NB4 (cell line): ENCODE data around the gene KRTAP5-2.

Experiments used
- DNase-seq: peaks from one replicate; pipeline ENCODE4 v3.0.0; 2010; ENCODE audit warnings: low read depth
- H3K4me3 ChIP-seq: one replicate; pipeline ENCODE4 v1.5.1; 2011; ENCODE audit warnings: mild to moderate bottlenecking, low read depth, low read length, moderate library complexity
- MYC ChIP-seq: IDR thresholded peaks from 2 replicates; pipeline ENCODE4 v1.6.1; 2011; ENCODE audit warnings: low read depth, low read length
- POLR2A ChIP-seq: IDR thresholded peaks from 2 replicates; pipeline ENCODE4 v1.6.1; 2011; ENCODE audit warnings: mild to moderate bottlenecking; ENCODE audit not compliant: insufficient read length; ENCODE audit errors: extremely low read depth
- TF ChIP-seq, protein P1 (sequence below): IDR thresholded peaks from 2 replicates; pipeline ENCODE4 v1.6.1; 2011; ENCODE audit warnings: low read depth, low read length
- TF ChIP-seq, protein P2 (sequence below): IDR thresholded peaks from one replicate; pipeline ENCODE4 v1.5.1; 2012; ENCODE audit warnings: low read depth, low read length

KRTAP5-2 gene

DNA sequence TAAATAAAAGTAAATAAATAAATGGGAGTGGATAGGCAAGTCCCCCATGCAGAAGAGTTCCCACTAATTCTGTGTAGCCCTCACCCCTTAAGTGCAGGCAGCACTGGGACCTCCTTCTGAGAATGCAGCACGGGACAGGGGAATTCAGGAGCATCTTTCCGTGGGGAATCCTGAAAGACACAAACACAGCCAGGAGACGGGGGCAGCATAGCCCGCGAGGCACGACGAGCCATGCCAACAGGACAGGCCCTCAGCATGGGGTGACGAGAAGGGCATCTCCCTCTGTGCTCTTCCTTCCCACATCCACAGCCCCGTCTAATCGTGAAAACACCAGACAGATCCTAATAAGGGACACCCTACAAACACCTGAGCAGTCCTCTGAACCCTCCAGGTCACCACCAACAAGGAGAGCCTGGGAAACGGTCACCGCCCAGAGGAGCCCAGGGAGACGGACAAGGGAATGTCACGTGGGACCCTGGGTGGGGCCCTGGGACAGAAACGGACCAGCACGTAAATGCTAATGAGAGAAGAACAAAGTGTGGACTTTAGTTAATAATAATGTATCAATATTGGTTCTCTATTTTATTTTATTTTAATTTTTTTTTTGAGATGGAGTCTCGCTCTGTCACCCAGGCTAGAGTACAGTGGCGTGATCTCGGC is 38.3 kb upstream of the KRTAP5-2 start:
- no peak for TF ChIP-seq POLR2A
- TF ChIP-seq, protein P1, sequence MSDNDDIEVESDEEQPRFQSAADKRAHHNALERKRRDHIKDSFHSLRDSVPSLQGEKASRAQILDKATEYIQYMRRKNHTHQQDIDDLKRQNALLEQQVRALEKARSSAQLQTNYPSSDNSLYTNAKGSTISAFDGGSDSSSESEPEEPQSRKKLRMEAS = no peak
- TF ChIP-seq, protein P2, sequence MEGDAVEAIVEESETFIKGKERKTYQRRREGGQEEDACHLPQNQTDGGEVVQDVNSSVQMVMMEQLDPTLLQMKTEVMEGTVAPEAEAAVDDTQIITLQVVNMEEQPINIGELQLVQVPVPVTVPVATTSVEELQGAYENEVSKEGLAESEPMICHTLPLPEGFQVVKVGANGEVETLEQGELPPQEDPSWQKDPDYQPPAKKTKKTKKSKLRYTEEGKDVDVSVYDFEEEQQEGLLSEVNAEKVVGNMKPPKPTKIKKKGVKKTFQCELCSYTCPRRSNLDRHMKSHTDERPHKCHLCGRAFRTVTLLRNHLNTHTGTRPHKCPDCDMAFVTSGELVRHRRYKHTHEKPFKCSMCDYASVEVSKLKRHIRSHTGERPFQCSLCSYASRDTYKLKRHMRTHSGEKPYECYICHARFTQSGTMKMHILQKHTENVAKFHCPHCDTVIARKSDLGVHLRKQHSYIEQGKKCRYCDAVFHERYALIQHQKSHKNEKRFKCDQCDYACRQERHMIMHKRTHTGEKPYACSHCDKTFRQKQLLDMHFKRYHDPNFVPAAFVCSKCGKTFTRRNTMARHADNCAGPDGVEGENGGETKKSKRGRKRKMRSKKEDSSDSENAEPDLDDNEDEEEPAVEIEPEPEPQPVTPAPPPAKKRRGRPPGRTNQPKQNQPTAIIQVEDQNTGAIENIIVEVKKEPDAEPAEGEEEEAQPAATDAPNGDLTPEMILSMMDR = no peak
- no peak for TF ChIP-seq MYC

DNA sequence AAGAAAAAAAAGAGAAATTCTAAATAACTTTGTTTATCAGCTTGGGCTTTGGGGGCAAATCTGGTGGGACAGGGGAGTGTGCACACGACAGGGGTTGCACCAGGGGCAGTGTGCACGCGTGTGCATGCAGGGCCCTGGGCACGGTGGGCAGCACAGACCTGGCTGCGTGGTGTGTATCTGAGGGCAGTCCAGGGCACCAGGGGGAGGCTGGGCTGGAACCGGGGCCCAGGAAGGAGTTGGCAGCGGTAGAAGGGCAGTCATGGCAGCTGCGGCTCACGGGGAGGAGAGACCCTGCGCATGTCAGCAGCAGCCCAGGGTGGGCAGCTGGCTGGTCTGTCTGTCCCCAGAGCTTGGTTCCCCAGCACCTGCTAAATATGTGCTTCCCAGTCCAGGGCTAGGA is 35.8 kb upstream of the KRTAP5-2 start:
- no peak for TF ChIP-seq POLR2A
- no peak for TF ChIP-seq MYC
- TF ChIP-seq, protein P1 = no peak
- TF ChIP-seq, protein P2 = no peak
- H3K4me3 ChIP-seq = no peak overlapping the region
- no peak for DNase-seq

More for the DNA sequence above, 38.3 kb upstream of the KRTAP5-2 start:
- no peak overlapping the region for H3K4me3 ChIP-seq
- DNase-seq = no peak

DNA sequence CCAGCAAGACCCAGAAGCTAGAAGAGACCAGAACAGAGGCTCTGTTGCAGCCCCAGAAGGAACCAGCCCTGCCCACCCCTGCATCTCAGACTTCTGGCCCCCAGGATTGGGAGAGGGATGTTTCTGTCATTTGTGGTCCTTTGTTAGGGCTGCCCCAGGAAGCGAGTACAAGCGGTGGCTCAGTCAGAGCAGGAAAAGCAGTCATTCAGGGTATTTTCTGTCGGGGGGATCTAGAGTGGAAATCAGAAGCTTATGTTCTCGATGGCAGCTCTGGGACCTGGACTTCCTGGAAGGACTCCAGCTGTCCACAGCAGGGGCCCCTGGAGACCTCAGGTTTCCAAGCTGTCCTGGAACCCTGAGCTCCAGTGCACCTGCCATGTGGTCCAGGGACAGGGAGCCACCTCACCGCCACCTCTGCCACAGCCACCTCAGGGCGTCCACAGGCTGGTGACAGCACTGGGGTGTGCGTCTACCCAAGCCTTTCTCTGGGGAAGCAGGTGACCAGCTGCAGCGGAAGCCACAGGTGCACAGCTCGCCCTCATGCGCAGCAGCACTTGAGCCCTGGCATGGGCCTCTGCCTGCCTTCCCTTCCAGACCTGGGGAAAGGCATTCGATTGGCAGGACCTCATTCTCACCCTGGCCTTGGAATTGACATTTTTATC is 34.1 kb upstream of the KRTAP5-2 start:
- H3K4me3 ChIP-seq = no peak overlapping the region
- TF ChIP-seq MYC (no peak), POLR2A (no peak)
- TF ChIP-seq, protein P1 = no peak
- TF ChIP-seq, protein P2 = no peak
- no peak for DNase-seq

DNA sequence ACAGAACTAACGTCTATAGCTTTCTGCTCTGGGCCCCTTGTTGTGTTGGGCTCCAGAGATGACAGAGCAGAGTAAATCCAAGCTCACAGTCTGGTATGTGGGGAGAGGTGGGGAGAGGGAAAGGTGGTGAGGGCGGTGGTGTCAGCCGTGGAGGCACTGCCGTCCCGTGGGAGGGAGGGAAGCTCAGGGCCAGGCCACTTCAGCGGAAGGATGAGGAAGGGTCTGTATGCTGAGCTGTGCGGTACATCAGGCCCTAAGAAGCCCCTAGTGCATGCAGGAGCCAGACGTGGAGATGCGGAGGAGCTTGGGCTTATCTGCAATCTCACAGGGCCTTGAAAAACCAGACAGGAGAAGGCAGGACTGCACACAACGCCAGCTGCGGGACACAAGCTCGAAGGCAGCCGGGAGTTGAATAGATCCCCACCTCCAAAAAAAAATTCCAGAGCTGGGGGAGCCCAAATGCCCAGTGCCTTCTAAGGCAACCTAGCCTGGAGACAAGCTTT is 33.0 kb upstream of the KRTAP5-2 start:
- no peak overlapping the region for H3K4me3 ChIP-seq
- TF ChIP-seq, protein P2 = no peak
- TF ChIP-seq POLR2A = no peak
- TF ChIP-seq MYC = no peak
- TF ChIP-seq, protein P1 = no peak
- no peak for DNase-seq

DNA sequence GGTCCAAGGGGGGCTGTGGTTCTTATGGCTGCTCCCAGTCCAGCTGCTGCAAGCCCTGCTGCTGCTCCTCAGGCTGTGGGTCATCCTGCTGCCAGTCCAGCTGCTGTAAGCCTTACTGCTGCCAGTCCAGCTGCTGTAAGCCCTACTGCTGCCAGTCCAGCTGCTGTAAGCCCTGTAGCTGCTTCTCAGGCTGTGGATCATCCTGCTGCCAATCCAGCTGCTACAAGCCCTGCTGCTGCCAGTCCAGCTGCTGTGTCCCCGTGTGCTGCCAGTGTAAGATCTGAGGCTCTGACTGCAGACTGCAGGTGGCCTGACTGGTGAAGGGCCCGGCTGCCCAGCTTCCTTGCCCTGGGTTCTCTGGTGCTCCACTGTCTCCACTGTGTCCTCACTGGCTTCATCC is 32.2 kb upstream of the KRTAP5-2 start:
- TF ChIP-seq, protein P1 = no peak
- TF ChIP-seq, protein P2 = no peak
- TF ChIP-seq MYC (no peak), POLR2A (no peak)
- H3K4me3 ChIP-seq = no peak overlapping the region
- no peak for DNase-seq
